Measurements from ENCODE around the gene FAM120A.

The FAM120A gene

DNA sequence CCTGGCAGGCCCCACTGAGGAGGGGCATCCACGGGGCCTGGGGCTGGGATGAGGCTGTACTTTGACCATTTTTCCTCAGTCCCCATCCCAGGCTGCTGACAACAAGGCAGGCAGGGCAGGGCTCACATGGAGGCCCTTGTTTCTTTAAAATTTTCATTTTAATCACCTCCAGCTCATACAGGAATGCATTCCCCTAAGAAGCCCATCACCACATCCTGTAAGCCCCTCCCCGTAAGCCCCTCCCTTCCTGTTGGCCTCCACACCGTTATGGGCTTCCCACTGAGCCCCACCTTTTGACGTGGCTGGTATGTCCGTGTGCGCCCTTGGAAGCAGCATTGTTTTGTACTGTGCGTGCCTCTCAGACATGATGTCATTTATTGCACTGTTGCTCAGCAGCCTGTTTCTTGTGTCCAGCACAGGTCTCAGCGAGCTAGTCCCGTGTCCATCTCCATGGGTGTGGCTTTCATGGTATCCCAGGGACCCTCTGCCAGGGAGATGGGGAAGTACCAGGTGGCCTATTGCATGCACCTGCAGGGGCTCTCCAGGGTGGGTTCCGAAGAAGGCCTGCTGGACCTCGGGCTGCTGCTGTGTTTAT is 147.3 kb downstream of the FAM120A start:
- FAIRE-seq: no peak

DNA sequence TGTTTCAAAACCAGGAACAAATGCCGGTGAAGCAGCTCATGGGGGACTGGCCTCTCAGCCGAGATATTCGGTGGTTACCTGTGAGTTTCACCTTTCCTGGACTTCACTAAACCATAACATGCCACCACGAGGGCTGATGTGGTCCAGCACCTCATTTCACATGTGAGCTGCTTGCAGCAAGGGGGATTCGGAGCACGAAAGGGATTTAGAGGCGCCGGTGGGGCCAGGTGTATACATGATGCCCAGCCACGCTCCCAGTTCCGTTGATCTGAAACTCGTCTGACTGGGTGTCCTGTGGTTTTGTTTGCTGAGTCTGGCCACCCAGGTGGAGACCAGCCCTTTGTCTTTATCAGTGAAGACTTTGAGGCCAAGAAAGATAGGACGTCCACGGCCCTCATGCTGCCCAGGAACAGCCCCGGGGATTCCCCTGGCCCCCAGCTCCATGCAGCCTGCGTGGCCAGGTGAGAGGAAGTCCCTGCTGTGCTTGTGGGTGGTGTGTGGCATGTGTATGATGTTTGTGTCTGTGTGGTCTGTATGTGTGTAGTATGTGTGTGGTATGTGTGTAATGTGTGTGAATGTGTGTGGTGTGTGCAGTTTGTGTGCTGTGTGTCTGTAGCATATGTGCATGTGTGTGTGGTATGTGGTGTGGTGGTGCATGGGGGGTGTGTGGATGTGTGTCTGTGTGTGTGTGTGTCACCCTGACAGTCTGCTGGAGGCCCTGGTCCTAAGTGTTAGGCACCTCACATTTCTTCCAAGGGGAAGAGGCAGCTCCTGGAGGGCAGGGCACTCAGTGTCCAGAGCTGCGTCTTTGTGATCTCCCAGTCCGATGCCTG is 148.3 kb downstream of the FAM120A start:
- FAIRE-seq: no peak

DNA sequence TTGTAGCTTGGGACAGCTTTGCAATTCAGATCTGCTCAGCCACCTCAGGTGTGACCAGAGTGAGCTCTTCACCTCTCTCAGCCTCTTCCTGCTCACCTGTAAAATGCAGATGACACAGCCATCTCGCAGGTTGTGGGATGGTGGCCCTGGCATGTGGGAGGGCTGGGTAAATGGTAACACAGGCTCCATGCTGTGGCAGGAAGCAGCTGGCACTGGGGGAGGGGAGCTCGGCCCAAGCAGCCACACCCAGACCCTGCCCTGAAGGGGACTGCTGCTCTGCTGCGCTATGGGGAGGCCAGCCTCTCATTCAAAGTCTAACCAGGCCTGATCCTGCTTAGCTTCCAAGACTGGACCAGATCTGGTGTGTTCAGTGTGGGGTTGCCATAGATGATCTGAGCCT is 149.0 kb downstream of the FAM120A start:
- FAIRE-seq: no peak

DNA sequence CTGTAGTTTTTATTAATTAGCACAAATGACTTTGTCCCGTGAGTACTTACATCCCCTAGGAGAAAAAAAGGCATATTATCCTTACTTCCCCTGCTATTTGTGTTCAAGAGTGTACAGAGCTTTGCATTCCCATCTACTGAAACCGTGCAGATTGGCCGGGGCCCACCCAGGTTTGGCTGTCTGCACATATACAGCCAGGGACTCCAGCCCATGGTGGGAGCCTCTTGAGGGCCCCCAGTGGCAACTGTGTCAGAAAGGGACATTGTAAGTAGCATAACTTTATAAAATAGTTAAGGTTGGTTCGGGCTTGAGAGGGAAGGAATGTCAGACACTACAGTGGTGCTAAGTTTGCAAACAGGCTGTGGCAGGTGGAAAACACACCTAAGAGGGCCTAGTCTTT is 149.6 kb downstream of the FAM120A start:
- FAIRE-seq: no peak

DNA sequence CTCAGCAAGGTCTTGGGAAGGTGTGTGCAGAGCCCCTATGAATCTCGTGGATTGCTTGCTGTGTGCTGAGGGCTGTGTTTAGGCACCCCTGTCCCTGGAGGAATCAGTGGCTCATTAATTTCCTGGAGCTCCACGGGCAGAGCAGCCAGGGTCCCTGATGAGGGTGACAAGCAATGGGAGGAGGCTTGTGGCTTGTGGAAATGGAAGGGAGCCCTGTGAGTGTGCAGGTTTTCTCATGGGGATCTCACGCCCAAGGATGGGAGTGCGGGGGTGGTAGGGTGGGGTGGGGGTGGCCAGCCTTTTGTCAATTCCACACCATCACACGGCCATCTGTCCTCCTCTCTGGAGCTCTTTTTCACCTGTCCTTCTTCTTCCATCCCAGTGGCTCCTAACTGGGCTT is 150.2 kb downstream of the FAM120A start:
- no peak for FAIRE-seq

DNA sequence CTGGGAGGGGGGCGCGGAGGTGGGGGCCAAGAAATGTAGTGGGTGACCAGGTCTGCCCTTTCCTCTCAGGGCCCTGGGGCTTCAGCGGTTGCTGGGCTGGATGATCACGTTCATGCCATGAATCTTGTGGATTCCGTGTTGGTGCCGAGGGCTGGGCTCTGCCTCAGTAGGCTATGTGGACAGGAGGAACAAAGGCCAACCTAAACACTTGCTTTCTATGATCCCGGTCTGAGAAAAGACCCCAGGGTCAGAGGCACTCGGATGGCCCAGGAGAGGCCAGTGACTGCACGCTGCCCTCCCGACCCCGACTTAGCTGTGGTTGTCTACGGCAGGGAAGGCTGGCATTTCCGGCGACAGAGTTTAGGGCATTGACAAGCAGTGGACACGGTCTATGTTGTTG is 151.5 kb downstream of the FAM120A start:
- no peak for FAIRE-seq

DNA sequence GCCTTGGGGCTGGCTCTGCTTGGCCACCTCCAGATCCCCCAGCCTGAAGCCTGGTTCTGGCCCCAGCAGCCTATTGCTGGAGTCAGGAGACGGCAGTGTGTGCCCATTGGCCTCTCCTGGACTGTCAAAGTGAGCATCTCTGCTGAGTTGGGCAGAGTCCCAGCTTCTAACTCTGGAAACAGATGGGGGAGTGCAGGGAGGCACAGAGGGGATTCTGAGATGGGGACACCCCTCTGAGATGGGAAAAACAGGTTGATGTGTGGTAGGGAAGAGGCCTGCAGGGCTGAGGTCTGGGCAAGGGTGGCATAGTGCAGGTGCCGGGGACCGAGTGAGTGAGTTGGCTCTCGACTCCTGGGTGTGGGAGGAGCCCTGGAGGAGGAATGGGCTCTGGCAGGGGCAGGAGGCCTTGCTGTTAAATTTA is 152.4 kb downstream of the FAM120A start:
- FAIRE-seq: no peak

DNA sequence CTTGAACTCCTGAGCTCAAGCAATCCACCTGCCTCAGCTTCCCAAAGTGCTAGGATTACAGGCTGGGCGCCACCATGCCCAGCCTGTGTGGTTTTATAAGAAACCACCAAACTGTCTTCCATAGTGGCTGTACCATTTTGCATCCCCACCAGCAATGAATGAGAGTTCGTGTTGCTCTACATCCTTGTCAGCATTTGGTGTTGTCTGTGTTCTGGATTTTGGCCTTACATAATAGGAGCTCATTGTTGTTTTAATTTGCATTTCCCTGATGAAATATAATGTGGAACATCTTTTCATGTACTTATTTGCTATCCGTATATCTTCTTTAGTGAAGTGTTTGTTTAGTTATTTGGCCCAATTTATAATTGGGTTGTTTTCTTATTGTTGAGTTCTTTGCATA is 154.7 kb downstream of the FAM120A start:
- FAIRE-seq: no peak

DNA sequence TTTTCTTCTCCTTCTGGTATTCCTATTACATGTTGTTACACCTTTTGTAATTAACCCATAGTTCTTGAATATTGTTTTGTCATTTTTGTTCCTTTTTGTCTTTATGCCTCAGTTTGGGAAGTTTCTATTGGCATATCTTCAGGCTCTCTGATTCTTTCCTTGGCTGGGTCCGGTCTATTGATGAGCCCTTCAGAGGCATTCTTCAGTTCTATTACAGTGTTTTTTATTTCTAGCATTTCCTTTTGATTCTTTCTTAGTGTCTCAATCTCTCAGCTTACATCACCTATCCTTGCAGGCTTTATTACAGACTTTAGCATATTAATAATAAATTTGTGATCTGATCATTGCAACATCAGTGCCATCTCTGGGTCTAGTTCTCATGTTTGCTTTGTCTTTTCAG is 158.7 kb downstream of the FAM120A start:
- no peak for FAIRE-seq

DNA sequence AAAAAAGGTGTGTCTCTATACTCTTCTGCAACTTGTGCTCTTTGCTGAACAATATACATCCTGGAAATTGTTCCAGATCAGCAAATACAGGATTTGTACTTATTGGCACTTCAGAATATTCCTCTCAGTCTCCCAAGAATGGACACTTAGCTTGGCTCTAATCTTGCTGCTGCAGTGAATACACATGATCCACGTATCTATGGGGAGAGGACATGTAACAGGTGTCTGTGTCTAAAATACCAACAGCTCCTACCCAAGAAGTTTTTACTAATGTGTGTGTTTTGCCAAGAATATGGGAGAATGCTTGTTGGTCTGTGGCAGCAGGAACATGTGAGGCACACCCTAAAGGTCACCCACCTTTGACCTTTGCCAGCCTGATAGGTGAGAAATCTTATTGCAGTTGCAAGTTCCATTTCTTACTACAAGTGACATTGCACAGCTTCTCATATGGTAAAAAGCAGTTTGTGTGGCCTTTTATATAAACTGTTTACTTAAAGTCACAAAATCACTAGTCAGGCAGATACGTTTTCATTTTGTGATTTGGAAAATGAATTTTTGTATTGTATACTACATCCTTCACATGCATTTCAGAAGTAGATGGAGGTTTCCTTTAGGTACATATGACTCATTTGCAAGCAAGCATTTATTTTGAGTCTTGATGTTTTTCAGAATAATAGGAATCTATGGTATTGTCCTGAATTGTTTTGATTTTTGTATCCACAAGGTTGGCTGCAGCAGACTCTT is 160.7 kb downstream of the FAM120A start:
- no peak for FAIRE-seq

DNA sequence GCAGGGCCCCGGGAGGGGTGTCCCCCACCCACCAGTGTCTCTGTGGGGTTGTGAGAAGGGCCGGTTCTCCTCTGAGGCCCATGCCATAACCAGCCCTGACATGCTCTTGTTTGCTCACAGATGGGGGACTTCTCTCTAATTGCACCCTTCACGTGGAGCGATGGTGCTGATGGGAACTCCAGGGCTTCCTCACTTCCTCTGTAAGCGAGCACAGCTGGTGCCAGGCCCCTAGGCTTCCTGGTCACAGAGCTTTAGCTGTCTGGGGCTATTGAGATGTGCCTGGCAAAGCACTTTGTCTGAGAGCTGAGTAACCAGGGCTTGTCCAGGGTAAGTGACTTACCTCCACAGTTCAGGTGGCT is 161.3 kb downstream of the FAM120A start:
- no peak for FAIRE-seq

DNA sequence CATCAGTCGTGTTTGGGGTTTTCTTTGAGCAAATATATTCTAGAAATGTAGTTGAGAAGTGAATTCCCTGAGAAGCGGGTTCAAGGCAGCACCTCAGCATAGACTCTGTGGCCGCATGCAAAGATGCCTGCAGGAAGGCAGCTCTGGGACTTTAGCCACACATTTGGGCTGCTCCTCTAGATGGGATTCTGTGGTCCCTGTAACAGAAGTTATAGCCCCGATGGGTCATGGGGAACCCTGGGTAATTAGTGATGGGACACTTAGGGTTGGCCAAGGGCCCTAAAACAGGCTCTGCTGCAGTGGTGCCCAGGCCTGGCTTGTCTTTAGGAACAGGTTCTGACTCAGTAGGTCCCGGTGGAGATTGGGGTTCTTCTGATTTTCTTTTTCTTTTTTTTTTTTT is 161.7 kb downstream of the FAM120A start:
- no peak for FAIRE-seq

DNA sequence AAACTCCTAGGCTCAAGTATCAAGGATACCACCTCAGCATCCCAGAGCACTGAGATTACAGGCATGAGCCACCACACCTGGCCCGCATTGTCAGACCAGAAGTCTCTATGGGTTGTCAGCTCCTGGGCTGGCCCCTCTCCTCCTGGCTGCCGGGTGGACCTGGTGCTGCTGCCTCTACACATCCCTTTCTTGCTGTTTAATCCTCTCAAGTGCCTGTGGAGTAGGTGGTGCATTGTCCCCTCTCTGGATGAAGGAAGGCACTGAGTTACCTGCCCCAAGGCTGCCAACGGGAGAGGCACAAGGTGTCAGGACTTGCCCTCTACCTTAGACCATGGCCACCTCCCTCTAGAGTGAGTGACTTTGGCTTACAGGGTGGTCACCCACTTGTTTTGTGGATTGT is 162.3 kb downstream of the FAM120A start:
- no peak for FAIRE-seq

DNA sequence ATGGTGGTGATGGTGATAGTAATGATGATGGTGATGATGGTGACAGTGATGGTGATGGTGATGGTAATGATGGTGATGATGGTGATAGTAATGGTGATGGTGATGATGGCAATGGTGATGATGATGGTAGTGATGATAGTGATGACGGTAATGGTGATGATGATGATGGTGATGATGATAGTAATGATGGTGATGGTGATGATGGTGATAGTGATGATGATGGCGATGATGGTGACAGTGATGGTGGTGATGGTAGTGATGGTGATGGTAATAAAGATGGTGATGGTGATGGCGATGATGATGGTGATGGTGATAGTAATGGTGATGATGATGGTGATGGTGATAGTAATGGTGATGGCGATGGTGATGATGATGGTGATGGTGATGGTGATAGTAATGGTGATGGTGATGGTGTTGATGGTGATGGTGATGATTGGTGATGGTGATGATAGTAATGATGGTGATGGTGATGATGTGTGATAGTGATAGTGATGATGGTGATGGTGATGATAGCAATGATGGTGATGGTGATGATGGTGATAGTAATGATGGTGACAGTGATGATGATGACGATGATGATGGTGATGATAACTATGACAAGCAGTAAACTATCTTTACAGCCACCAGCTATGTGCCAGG is 163.5 kb downstream of the FAM120A start:
- no peak for FAIRE-seq
